NCI-H1436 treated with DMSO at 0.1 percent for 48 hours (cell line): Measurements from ENCODE around the gene DNAJC9.
"Not testable (repeated sequence)": the region's sequence is repeated elsewhere in the genome, so short reads cannot be mapped to it uniquely, and the experiment has no call there.

Experiments used
- DNase-seq: peaks from one replicate; lab custom pipeline; 2025; lab: John Stamatoyannopoulos, UW

Gene DNAJC9

DNA sequence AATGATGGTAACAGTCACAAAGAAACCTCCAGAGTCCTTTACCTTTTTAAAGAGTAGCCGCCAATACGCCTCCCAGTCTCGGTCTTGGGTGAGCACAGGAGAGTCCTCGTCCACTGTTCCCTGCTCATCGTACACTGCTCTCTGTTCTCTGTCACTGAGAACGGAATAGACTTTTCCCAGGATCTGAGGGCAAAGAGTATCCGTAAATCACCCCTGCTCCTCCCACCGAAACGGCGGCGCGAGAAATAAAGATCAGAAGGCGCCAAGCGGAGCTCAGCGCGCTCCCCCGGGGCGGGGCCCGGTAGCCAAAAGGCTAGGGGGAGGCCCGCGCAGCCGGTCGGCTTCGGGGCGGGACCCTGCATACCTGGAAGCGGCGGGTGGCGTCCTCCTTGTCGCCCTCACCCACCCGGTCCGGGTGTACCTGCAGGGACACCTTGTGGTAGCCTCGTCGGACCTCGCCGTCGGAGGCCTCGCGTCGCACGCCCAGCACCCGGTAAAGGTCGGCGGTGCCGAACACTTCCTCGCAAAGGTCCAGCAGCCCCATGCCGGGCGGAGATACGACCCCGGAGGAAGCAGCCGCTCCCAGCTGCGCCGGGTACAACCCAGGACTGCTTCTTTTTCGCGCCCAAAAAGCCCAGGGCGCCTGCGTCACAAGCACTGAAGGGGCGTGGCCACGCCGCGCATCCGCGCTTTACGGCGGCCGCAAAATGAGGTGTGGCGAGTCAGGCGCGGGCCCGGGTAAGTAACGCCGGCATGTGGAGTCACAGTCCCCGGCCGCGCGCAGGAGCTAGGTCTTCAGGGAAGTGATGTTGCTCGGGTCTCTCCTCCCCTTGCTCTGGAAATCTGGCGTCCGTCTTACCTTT is at the start of gene DNAJC9:
Gene DNAJC9, minus strand, starts transcription at position 610 of the 863 bp plus-strand sequence. Its CDS starts 66 bp downstream, at position 544.
- peak; percentile 81 for DNase-seq

- DNase-seq = no peak
Measured at GRCh38 chr10:73293461-73293860, 46.4 kb upstream of the DNAJC9 start.

GRCh38 chr10:73289958-73290357 is 42.9 kb upstream of the DNAJC9 start:
- no peak for DNase-seq

DNA sequence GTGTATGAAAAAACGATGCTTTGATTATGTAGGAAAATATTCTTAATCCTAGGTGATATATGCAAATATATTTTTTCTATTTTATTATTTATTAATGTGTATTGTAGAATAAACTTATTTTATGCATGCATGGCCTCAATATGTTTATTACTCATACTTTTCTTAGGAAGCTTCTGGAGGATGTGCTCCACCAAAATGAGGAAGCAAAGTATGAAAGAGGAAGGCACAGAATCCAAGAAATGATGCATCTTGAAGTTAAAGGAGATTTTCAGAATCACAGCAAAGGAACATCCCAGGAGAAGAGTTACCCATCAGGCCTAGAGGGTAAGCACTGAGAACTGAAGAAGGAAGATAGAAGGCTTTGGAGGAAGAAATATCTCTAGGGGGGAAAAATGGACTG is 40.4 kb upstream of the DNAJC9 start:
- DNase-seq = no peak

DNA sequence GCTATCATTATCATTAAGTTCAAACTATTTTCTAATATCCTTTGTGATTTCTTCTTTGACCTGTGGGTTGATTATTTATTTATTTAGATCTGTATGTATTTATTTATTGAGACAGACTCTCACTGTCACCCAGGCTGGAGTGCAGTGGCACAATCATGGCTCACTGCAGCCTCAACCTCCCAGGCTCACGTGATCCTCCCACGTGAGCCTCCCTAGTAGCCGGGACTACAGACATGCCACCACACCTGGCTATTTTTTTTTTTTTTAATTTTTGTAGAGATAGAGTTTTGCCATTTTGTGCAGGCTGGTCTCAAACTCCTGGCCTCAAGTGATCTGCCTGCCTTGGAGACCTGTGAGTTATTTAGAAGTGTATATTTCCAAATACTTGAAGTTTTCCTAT is 34.0 kb upstream of the DNAJC9 start:
- no peak for DNase-seq

DNA sequence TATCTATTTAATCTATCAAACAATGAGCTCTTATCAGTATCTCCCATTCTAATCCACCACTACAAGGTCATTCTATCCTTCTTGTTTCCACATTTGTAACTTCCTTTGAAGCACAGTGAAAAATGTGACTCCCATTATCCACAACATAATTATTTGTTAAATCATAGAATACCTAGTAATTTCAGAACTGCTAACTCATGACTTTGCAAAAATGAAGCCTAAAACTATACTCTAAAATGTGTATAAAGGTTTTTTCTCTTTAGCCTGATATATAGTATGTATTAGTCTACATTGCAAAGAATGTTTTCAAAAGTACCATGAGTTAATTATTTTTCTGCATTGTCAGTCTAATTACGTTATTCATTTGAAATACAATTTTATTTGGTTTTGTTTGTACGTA is 17.4 kb upstream of the DNAJC9 start:
- no peak for DNase-seq

GRCh38 chr10:73263693-73264347 is 16.8 kb upstream of the DNAJC9 start:
- DNase-seq = no peak

- DNase-seq = no peak
Measured at GRCh38 chr10:73262880-73263555, 16.0 kb upstream of the DNAJC9 start.

- DNase-seq = no peak
Measured at GRCh38 chr10:73262105-73262730, 15.2 kb upstream of the DNAJC9 start.

DNA sequence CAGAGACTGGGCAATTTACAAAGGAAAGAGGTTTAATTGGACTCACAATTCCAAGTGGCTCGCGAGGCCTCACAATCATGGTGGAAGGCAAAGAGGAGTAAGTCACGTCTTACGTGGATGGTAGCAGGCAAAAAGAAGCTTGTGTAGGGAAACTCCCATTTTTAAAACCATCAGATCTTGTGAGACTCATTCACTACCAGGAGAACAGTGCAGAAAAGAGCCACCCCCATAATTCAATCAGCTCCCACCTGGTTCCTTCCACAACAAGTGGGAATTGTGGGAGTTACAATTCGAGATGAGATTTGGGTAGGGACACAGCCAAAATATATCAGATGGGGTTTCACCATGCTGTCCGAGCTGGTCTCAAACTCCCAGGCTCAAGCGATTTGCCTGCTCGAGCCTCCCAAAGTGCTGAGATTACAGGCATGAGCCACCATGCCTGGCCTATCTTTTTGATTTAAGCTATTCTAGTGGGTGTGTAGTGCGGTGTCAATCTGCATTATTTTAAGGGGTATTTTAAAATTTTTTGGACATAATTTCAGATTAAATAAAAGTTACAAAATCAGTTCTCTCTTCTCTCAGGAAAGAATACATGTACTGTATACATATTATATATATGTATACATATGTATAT is 14.4 kb upstream of the DNAJC9 start:
- DNase-seq = no peak

GRCh38 chr10:73258612-73259011 is 11.6 kb upstream of the DNAJC9 start:
- DNase-seq = not testable (repeated sequence)

GRCh38 chr10:73253225-73253555 is 6.1 kb upstream of the DNAJC9 start:
- DNase-seq = no peak

- peak; percentile 68 for DNase-seq
Measured at GRCh38 chr10:73252445-73253224, 5.6 kb upstream of the DNAJC9 start, which contains the start of gene MRPS16. TSS of gene MRPS16 (minus strand) at chr10:73252644. CDS start at chr10:73252482, 162 bp downstream.

DNA sequence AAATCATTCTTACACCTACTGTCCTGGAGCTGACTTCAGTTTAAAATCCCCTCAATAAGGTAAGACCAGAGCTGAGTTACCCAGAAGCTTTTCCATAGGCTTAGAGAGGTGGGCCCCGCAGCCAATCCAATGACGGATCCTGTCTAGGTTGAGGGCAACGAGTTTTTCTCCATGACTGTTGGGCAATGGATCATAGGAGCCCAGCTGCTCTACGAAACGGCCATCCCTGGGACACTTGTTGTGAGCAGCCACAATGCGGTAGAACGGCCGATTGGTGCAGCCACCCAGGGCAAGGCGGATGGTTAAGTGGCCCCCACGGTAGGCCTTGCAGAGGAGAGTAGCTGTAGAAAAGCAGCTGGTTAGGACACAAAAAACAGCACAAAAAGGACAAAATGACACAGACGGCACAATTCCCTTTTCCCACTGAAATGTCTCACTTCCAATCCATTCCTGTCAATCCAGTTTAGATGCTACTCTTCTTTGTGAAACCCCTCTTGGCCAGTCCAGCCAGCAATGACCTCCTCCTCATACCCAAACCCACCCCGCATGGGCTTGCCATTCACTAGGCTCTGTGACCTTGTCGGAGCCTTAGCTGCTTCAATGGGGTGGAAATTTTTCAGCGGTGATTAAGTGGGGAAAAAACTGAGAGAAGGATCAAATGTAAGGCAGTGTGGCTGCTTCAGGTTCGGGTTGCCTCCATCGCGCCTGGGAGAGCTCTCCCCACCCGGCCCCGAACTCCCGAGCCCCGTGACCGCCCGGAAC is 4.8 kb upstream of the DNAJC9 start:
- no peak for DNase-seq

DNA sequence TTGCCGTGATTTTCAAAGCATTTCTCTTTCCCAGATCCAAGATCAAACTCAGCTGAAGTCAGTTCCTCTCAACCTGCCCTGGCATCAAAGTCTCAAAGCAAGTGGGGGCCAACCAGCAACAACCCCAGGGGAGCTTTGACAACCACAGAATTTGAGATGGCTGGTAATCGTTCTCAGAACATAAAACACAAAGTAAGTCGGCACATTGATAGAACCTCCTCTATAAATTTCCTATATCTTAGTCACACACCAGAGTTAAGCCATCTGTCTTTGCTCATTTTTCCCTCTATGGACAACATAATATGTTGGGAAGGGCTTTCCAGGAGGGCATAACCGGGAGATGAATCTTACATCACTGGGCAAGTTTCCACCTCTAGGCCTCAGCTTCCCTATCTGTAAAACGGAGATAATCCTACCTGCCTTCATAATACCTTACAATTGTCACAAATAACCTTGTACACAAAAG is 1.2 kb upstream of the DNAJC9 start:
- no peak for DNase-seq

DNA sequence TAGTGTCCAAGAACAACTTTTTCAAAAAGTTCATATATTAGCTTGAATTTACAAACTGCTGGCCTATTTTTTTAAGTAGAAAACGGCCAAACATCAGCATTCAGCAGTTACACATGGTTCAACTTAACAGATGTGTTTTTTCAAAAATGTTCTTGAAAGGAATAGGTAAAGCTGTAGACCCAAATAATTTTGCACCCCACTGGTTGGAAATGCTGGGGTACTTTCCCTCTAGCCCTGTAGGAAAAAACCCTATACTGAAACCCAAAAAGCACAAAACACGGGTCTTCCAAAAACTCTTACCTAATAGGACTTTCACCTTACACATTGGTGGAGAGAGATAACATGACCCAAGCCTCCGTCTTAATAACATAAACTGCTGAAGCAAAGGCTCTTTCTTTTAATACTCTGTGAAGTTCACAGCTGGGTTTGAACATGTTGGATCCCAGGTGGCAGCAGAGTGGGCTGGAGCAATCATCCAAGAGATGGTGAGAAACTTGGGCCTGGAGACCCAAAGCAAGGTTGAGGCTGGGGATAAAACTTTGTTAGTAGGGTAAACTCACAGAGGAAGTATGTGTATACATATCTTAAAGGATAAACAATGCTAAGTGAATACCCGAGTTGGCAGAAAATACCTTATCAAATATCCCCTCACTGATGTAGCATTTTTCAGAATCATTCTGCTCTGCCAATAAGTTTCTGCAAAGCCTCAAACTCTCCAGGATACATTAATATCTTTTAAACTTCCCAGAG is 629 bp upstream of the DNAJC9 start:
- DNase-seq = no peak

DNA sequence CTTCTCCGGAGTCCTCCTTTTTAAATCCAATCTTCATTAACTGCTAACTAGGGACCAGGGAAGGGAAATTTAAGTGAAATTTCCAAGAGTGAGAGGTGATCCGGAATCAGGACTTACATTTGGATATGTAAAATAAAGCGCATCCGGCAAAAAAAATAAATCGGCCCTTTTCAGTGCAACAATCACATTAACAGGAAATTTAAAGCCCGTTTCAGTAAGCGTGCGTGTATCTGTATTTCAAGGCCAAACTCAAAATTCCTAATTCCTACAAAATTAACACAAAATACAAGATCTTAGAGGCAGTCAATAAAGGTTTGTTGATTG is 771 bp downstream of the DNAJC9 start:
- no peak for DNase-seq

- DNase-seq = no peak
Measured at GRCh38 chr10:73244866-73245477, 2.1 kb downstream of the DNAJC9 start.

- no peak for DNase-seq
Measured at GRCh38 chr10:73239908-73240307, 7.1 kb downstream of the DNAJC9 start.
